ENCODE data around the gene DTNBP1. TPM values are rescaled to one million over a fixed set of nuclear protein-coding genes. Genes with fewer than 3 reads are reported as not detected.

Gene DTNBP1
- total and polyA plus RNA-seq, 2 donors (not counting 1 experiment from before 2014, with no cell fraction given) = 9.9 to 13.6 TPM

GRCh38 chr6:15504040-15504495, 158.8 kb downstream of the DTNBP1 start:
- Histone ChIP-seq H3K4me1 (ENCODE audit: control insufficient read depth, extremely low read depth, insufficient read depth, low read length) (peaks cover 7% of the 10 kb centered on the region), H3K4me2 (ENCODE audit: extremely low read depth, insufficient read depth, low read length) (peak overlapping the region; percentile 78), H4K20me1 (ENCODE audit: control insufficient read depth, extremely low read depth, insufficient read depth, low read length) (no peaks in the 10 kb centered on the region), H3K4me3 (replicated peaks in 1 of 4; ENCODE audit: control extremely low read depth in 1 of 4, insufficient read depth in 1 of 4, low read depth in 3 of 4, low read length in 4 of 4) (peak overlapping the region in 2 of 4 experiments; percentile 14 to 30), H3K79me2 (ENCODE audit: control insufficient read depth, insufficient read depth, low read length) (no peaks in the 10 kb centered on the region), H3K36me3 (ENCODE audit: control insufficient read depth, insufficient read depth, low read length) (peaks cover 1% of the 10 kb centered on the region), H3K9me3 (ENCODE audit: control insufficient read depth, insufficient read depth, low read depth, low read length) (no peaks in the 10 kb centered on the region), H3K27me3 (ENCODE audit: control insufficient read depth, insufficient read depth, low read length) (no peaks in the 10 kb centered on the region), H2AFZ (ENCODE audit: low read length) (no peak overlapping the region), H3K9ac (ENCODE audit: insufficient read depth, low read length) (no peak overlapping the region), H3K27ac (ENCODE audit: insufficient read depth, low read length) (peak overlapping the region; percentile 67)
- DNase-seq (ENCODE audit: low read depth in 2 of 2) = peak in 1 of 2 donors; percentile 38
- no peak for TF ChIP-seq EZH2 (IDR thresholded peaks at IDR 0.05; ENCODE audit: low read length, missing control alignments)
- TF ChIP-seq CTCF (conservative IDR thresholded peaks at IDR 0.05 in 1 of 2, IDR thresholded peaks at IDR 0.05 in 1 of 2; ENCODE audit: low read depth in 1 of 2, low read length in 2 of 2) = peak in 1 of 2 donors; percentile 23

GRCh38 chr6:15503346-15503680, 159.5 kb downstream of the DTNBP1 start:
- Histone ChIP-seq H4K20me1 (ENCODE audit: control insufficient read depth, extremely low read depth, insufficient read depth, low read length) (no peaks in the 10 kb centered on the region), H3K4me3 (replicated peaks in 1 of 4; ENCODE audit: control extremely low read depth in 1 of 4, insufficient read depth in 1 of 4, low read depth in 3 of 4, low read length in 4 of 4) (no peak overlapping the region), H3K27ac (ENCODE audit: insufficient read depth, low read length) (no peak overlapping the region), H3K4me2 (ENCODE audit: extremely low read depth, insufficient read depth, low read length) (no peak overlapping the region), H3K4me1 (ENCODE audit: control insufficient read depth, extremely low read depth, insufficient read depth, low read length) (peaks cover 7% of the 10 kb centered on the region), H3K9ac (ENCODE audit: insufficient read depth, low read length) (no peak overlapping the region), H3K79me2 (ENCODE audit: control insufficient read depth, insufficient read depth, low read length) (no peaks in the 10 kb centered on the region), H2AFZ (ENCODE audit: low read length) (no peak overlapping the region), H3K9me3 (ENCODE audit: control insufficient read depth, insufficient read depth, low read depth, low read length) (no peaks in the 10 kb centered on the region), H3K27me3 (ENCODE audit: control insufficient read depth, insufficient read depth, low read length) (no peaks in the 10 kb centered on the region), H3K36me3 (ENCODE audit: control insufficient read depth, insufficient read depth, low read length) (no peaks in the 10 kb centered on the region)
- no peak for DNase-seq (ENCODE audit: low read depth in 2 of 2)
- TF ChIP-seq EZH2 (IDR thresholded peaks at IDR 0.05; ENCODE audit: low read length, missing control alignments) (no peak), CTCF (conservative IDR thresholded peaks at IDR 0.05 in 1 of 2, IDR thresholded peaks at IDR 0.05 in 1 of 2; ENCODE audit: low read depth in 1 of 2, low read length in 2 of 2) (no peak)

- H3K4me2 ChIP-seq (ENCODE audit: extremely low read depth, insufficient read depth, low read length) = no peak overlapping the region
- H3K79me2 ChIP-seq (ENCODE audit: control insufficient read depth, insufficient read depth, low read length) = no peaks in the 10 kb centered on the region
- H3K4me1 ChIP-seq (ENCODE audit: control insufficient read depth, extremely low read depth, insufficient read depth, low read length) = peaks cover 7% of the 10 kb centered on the region
- no peak overlapping the region for H3K27ac ChIP-seq (ENCODE audit: insufficient read depth, low read length)
- no peak for DNase-seq (ENCODE audit: low read depth in 2 of 2)
- H4K20me1 ChIP-seq (ENCODE audit: control insufficient read depth, extremely low read depth, insufficient read depth, low read length) = no peaks in the 10 kb centered on the region
- H3K9me3 ChIP-seq (ENCODE audit: control insufficient read depth, insufficient read depth, low read depth, low read length) = no peaks in the 10 kb centered on the region
- H3K4me3 ChIP-seq (replicated peaks in 1 of 4; ENCODE audit: control extremely low read depth in 1 of 4, insufficient read depth in 1 of 4, low read depth in 3 of 4, low read length in 4 of 4) = no peak overlapping the region
- H2AFZ ChIP-seq (ENCODE audit: low read length) = no peak overlapping the region
- no peaks in the 10 kb centered on the region for H3K27me3 ChIP-seq (ENCODE audit: control insufficient read depth, insufficient read depth, low read length)
- TF ChIP-seq CTCF (conservative IDR thresholded peaks at IDR 0.05 in 1 of 2, IDR thresholded peaks at IDR 0.05 in 1 of 2; ENCODE audit: low read depth in 1 of 2, low read length in 2 of 2) (no peak), EZH2 (IDR thresholded peaks at IDR 0.05; ENCODE audit: low read length, missing control alignments) (no peak)
- H3K36me3 ChIP-seq (ENCODE audit: control insufficient read depth, insufficient read depth, low read length) = no peaks in the 10 kb centered on the region
- no peak overlapping the region for H3K9ac ChIP-seq (ENCODE audit: insufficient read depth, low read length)
These were observed 160.1 kb downstream of the DTNBP1 start for GRCh38 chr6:15502446-15503345.
